HG02623 (cell line): ENCODE results near the gene SCNM1.
"Not testable (repeated sequence)": the region's sequence is repeated elsewhere in the genome, so short reads cannot be mapped to it uniquely, and the experiment has no call there.

Experiments used
- ATAC-seq: cut with Tn5 transposase; IDR thresholded peaks from one replicate; pipeline ENCODE4 v1.9.1; 2021; ENCODE audit warnings: moderate library complexity; ENCODE audit not compliant: unreplicated experiment

Gene SCNM1

GRCh38 chr1:151192047-151192446, 26.1 kb downstream of the SCNM1 start:
- ATAC-seq: no peak

GRCh38 chr1:151193304-151193703, 27.4 kb downstream of the SCNM1 start:
- no peak for ATAC-seq

GRCh38 chr1:151193856-151194255, 27.9 kb downstream of the SCNM1 start:
- no peak for ATAC-seq

- not testable (repeated sequence) for ATAC-seq
These were observed 29.1 kb downstream of the SCNM1 start for GRCh38 chr1:151194894-151195594.

- no peak for ATAC-seq
These were observed 30.4 kb downstream of the SCNM1 start for GRCh38 chr1:151196292-151196800.

GRCh38 chr1:151197863-151198253, 31.9 kb downstream of the SCNM1 start:
- no peak for ATAC-seq

- peak; percentile 88 for ATAC-seq
These were observed 32.5 kb downstream of the SCNM1 start, which contains the start of gene PIP5K1A for GRCh38 chr1:151198254-151199127. TSS of gene PIP5K1A (plus strand) at chr1:151198552. CDS start at chr1:151198997, 445 bp downstream.

GRCh38 chr1:151199873-151200581, 34.1 kb downstream of the SCNM1 start:
- ATAC-seq: no peak

GRCh38 chr1:151205381-151205965, 39.5 kb downstream of the SCNM1 start:
- not testable (repeated sequence) for ATAC-seq

GRCh38 chr1:151210830-151211229, 44.9 kb downstream of the SCNM1 start:
- no peak for ATAC-seq

GRCh38 chr1:151211972-151212705, 46.2 kb downstream of the SCNM1 start:
- no peak for ATAC-seq

GRCh38 chr1:151213560-151213959, 47.6 kb downstream of the SCNM1 start:
- no peak for ATAC-seq
